Measurements from ENCODE around the gene CACNA2D1.

The CACNA2D1 gene

GRCh38 chr7:82081644-82082224 lies 361.8 kb downstream of the CACNA2D1 start:
- DNase-seq, result no peak

GRCh38 chr7:82080254-82080927 lies 363.2 kb downstream of the CACNA2D1 start:
- no peak for DNase-seq

- no peak for DNase-seq
Measured at GRCh38 chr7:82079527-82079926, 364.1 kb downstream of the CACNA2D1 start.

GRCh38 chr7:82078807-82079206 lies 364.8 kb downstream of the CACNA2D1 start:
- DNase-seq, result no peak

- DNase-seq, result no peak
Measured at GRCh38 chr7:82071468-82071867, 372.1 kb downstream of the CACNA2D1 start.

GRCh38 chr7:82067628-82068264 lies 375.8 kb downstream of the CACNA2D1 start:
- DNase-seq, result no peak

GRCh38 chr7:82057476-82057875 lies 386.1 kb downstream of the CACNA2D1 start:
- no peak for DNase-seq

- no peak for DNase-seq
Measured at GRCh38 chr7:82056282-82056681, 387.3 kb downstream of the CACNA2D1 start.

- no peak for DNase-seq
Measured at GRCh38 chr7:82054544-82054943, 389.0 kb downstream of the CACNA2D1 start.

GRCh38 chr7:82053453-82054032 lies 390.0 kb downstream of the CACNA2D1 start:
- DNase-seq, result no peak

GRCh38 chr7:82051601-82052000 lies 392.0 kb downstream of the CACNA2D1 start:
- no peak for DNase-seq

GRCh38 chr7:82050792-82051191 lies 392.8 kb downstream of the CACNA2D1 start:
- no peak for DNase-seq

- no peak for DNase-seq
Measured at GRCh38 chr7:82049891-82050533, 393.6 kb downstream of the CACNA2D1 start.

GRCh38 chr7:82049442-82049841 lies 394.1 kb downstream of the CACNA2D1 start:
- DNase-seq, result no peak

GRCh38 chr7:82044497-82045080 lies 399.0 kb downstream of the CACNA2D1 start:
- peak; percentile 7 for DNase-seq

- DNase-seq, result no peak
Measured at GRCh38 chr7:82039621-82040020, 404.0 kb downstream of the CACNA2D1 start.

- no peak for DNase-seq
Measured at GRCh38 chr7:82036146-82036886, 407.3 kb downstream of the CACNA2D1 start.

GRCh38 chr7:82035456-82035855 lies 408.1 kb downstream of the CACNA2D1 start:
- no peak for DNase-seq

- DNase-seq, result no peak
Measured at GRCh38 chr7:82032901-82033300, 410.7 kb downstream of the CACNA2D1 start.

GRCh38 chr7:82029236-82029913 lies 414.2 kb downstream of the CACNA2D1 start:
- DNase-seq, result no peak

GRCh38 chr7:82028097-82028496 lies 415.5 kb downstream of the CACNA2D1 start:
- no peak for DNase-seq

- DNase-seq, result no peak
Measured at GRCh38 chr7:82021713-82022112, 421.9 kb downstream of the CACNA2D1 start.

All from stimulated activated CD4-positive, alpha-beta T cell treated with anti-CD3 and anti-CD28 coated beads, Interleukin-15, amount 100 ng/mL, for 24 hours (primary cell).